GM23338 (cell line): ENCODE data around the gene ZSWIM1. TPM values are rescaled to one million over a fixed set of nuclear protein-coding genes. Genes with fewer than 3 reads are reported as not detected.
A peak's percentile ranks its signal among the peaks of the same experiment; 100 is the strongest.

Experiments used
- ATAC-seq: fragments of 200-7000 bp; cut with Tn5 transposase; 3 replicates; pipeline ENCODE4 v1.9.1; 2020
- DNase-seq: peaks from one replicate; pipeline ENCODE4 v3.0.0-alpha.2; 2015; ENCODE audit warnings: low spot score
- H2AFZ ChIP-seq: fragments of 200-600 bp; sonication (generic); 2 replicates; pipeline ENCODE4 v1.8.0; 2016; ENCODE audit warnings: antibody characterized with exemption, mild to moderate bottlenecking, moderate library complexity
- H3F3A ChIP-seq: fragments of 200-600 bp; sonication (generic); replicated peaks from 2 replicates; pipeline ENCODE4 v1.8.0; 2017; ENCODE audit warnings: antibody characterized with exemption, mixed run types, low read depth
- H3K27ac ChIP-seq: fragments of 200-600 bp; sonication (generic); 2 replicates; pipeline ENCODE4 v1.6.1; 2016; ENCODE audit warnings: low read depth
- H3K27me3 ChIP-seq: fragments of 200-600 bp; sonication (generic); 2 replicates; pipeline ENCODE4 v1.8.0; 2016; ENCODE audit warnings: mild to moderate bottlenecking, mixed run types, moderate library complexity; ENCODE audit not compliant: insufficient read depth
- H3K36me3 ChIP-seq: fragments of 200-600 bp; sonication (generic); 2 replicates; pipeline ENCODE4 v1.8.0; 2016; ENCODE audit warnings: mild to moderate bottlenecking; ENCODE audit not compliant: insufficient read depth
- H3K4me1 ChIP-seq: fragments of 200-600 bp; sonication (generic); 2 replicates; pipeline ENCODE4 v1.8.0; 2016; ENCODE audit warnings: mild to moderate bottlenecking, moderate library complexity; ENCODE audit not compliant: insufficient read depth
- H3K4me2 ChIP-seq: fragments of 200-600 bp; sonication (generic); 2 replicates; pipeline ENCODE4 v1.7.1; 2017; ENCODE audit warnings: mixed run types
- H3K4me3 ChIP-seq: fragments of 200-600 bp; sonication (generic); 2 replicates; pipeline ENCODE4 v1.6.1; 2016; ENCODE audit warnings: mixed run types
- H3K79me2 ChIP-seq: fragments of 200-600 bp; sonication (generic); replicated peaks from 2 replicates; pipeline ENCODE4 v1.8.0; 2017; ENCODE audit warnings: mild to moderate bottlenecking; ENCODE audit not compliant: insufficient read depth
- H3K9me2 ChIP-seq: fragments of 200-600 bp; sonication (generic); 2 replicates; pipeline ENCODE4 v1.8.0; 2017; ENCODE audit not compliant: insufficient read depth
- H4K20me1 ChIP-seq: fragments of 200-600 bp; sonication (generic); replicated peaks from 2 replicates; pipeline ENCODE4 v1.8.0; 2017; ENCODE audit warnings: mild to moderate bottlenecking; ENCODE audit not compliant: insufficient read depth
- H3K27ac Mint-ChIP-seq: 2 replicates; pipeline ENCODE4 v1.8.0; 2020; ENCODE audit warnings: inconsistent platforms, mild to moderate bottlenecking, moderate library complexity, mixed read lengths
- H3K27me3 Mint-ChIP-seq: 3 replicates; pipeline ENCODE4 v1.8.0; 2022; ENCODE audit warnings: low read depth, mild to moderate bottlenecking, moderate library complexity, mixed read lengths, inconsistent platforms; ENCODE audit not compliant: insufficient read depth, poor library complexity
- H3K36me3 Mint-ChIP-seq: 3 replicates; pipeline ENCODE4 v1.8.0; 2021; ENCODE audit warnings: low read depth, mild to moderate bottlenecking, inconsistent platforms, moderate library complexity, mixed read lengths
- H3K4me1 Mint-ChIP-seq: 3 replicates; pipeline ENCODE4 v1.8.0; 2020; ENCODE audit warnings: mild to moderate bottlenecking, inconsistent platforms, mixed read lengths
- H3K4me3 Mint-ChIP-seq: 3 replicates; pipeline ENCODE4 v1.8.0; 2021; ENCODE audit warnings: moderate library complexity, mild to moderate bottlenecking, inconsistent platforms, mixed read lengths
- H3K9me3 Mint-ChIP-seq: 3 replicates; pipeline ENCODE4 v1.8.0; 2020; ENCODE audit warnings: moderate library complexity, mild to moderate bottlenecking, inconsistent platforms, mixed read lengths
- CREB1 ChIP-seq: fragments of 250-450 bp; sonication (Bioruptor Pico); IDR thresholded peaks from 2 replicates; pipeline ENCODE4 v1.5.0; 2020; ENCODE audit warnings: low read depth, mild to moderate bottlenecking, moderate library complexity
- EZH2 ChIP-seq: fragments of 200-600 bp; sonication (generic); IDR thresholded peaks from one replicate; pipeline ENCODE4 v1.8.0; 2017; ENCODE audit warnings: antibody characterized with exemption, mild to moderate bottlenecking, low read depth; ENCODE audit not compliant: unreplicated experiment
- EZH2phosphoT487 ChIP-seq: fragments of 200-600 bp; sonication (generic); IDR thresholded peaks from one replicate; pipeline ENCODE4 v1.8.1; 2018; ENCODE audit warnings: antibody characterized with exemption; ENCODE audit not compliant: unreplicated experiment
- JUNB ChIP-seq: IDR thresholded peaks from one replicate; pipeline ENCODE4 v1.6.1; 2016; ENCODE audit warnings: antibody characterized with exemption; ENCODE audit not compliant: unreplicated experiment
- NANOG ChIP-seq: IDR thresholded peaks from 2 replicates; pipeline ENCODE4 v1.6.1; 2016; ENCODE audit warnings: antibody characterized with exemption, borderline replicate concordance
- POLR2AphosphoS5 ChIP-seq: IDR thresholded peaks from 2 replicates; pipeline ENCODE4 v1.6.1; 2016; ENCODE audit warnings: antibody characterized with exemption, low read depth
- REST ChIP-seq: IDR thresholded peaks from one replicate; pipeline ENCODE4 v1.6.1; 2018; ENCODE audit warnings: antibody characterized with exemption; ENCODE audit not compliant: unreplicated experiment
- STAT1 ChIP-seq: IDR thresholded peaks from one replicate; pipeline ENCODE4 v1.6.1; 2016; ENCODE audit warnings: antibody characterized with exemption; ENCODE audit not compliant: unreplicated experiment
- ZNF331 ChIP-seq: fragments of 250-450 bp; sonication (Bioruptor Pico); IDR thresholded peaks from 2 replicates; pipeline ENCODE4 v1.5.0; 2020; ENCODE audit warnings: low read depth, mild to moderate bottlenecking, moderate library complexity
- polyA plus RNA-seq: library from polyadenylated mRNA; unstranded; fragments of >200 nt; fragmentation: Nextera tagmentation; extraction: Ambion mirVana; gene quantifications from 2 replicates; pipeline ENCODE4 v1.2.1, GENCODE V29; 2016
- total RNA-seq: library from RNA; depleted of rRNA; stranded (reverse); fragments of >200 nt; shearing (Covaris generic); gene quantifications from 2 replicates; pipeline ENCODE4 v1.2.3, GENCODE V29; 2014

ZSWIM1 gene
- total and polyA plus RNA-seq, 2 experiments from 2014 or later, result 11.5 to 16.2 TPM

- Mint-ChIP-seq H3K4me3 (peak within 1 kb of the TSS; percentile 77), H3K4me1 (peaks cover 12% of the 10 kb centered on the region), H3K27me3 (peaks cover 16% of the 10 kb centered on the region), H3K36me3 (peaks cover 14% of the 10 kb centered on the region; the same call in 2 of the 3 replicates), H3K27ac (peak within 1 kb of the TSS; percentile 94), H3K9me3 (no peaks in the 10 kb centered on the region; the same call in 2 of the 3 replicates)
- Histone ChIP-seq H3K36me3 (no peaks in the 10 kb centered on the region), H3K9me2 (no peaks in the 10 kb centered on the region), H3F3A (peaks cover 15% of the 10 kb centered on the region), H3K27me3 (no peaks in the 10 kb centered on the region), H3K4me2 (peak within 1 kb of the TSS; percentile 85), H3K4me3 (peak within 1 kb of the TSS; percentile 82), H3K4me1 (peaks cover 20% of the 10 kb centered on the region; the same call in 1 of the 2 replicates), H4K20me1 (peaks cover 13% of the 10 kb centered on the region), H3K27ac (peak within 1 kb of the TSS; percentile 91), H3K79me2 (0 out of 2 replicates have a peak, but pooled peaks cover 3% of the 10 kb centered on the region), H2AFZ (peak within 1 kb of the TSS; percentile 93)
- TF ChIP-seq JUNB (no peak), CREB1 (CRISPR knock-in tag) (0 out of 2 replicates have a peak, but pooled peaks have one; percentile 45)
- ATAC-seq, result peak; percentile 95
- peak; percentile 93 for DNase-seq
Measured at GRCh38 chr20:45833030-45833882, 47.8 kb upstream of the ZSWIM1 start, which contains the start of gene SNX21. Gene SNX21, plus strand, starts transcription at chr20:45833799. Its CDS starts 121 bp downstream, at chr20:45833920.

- Histone ChIP-seq H4K20me1 (peaks cover 13% of the 10 kb centered on the region), H3K36me3 (no peaks in the 10 kb centered on the region), H3K9me2 (no peaks in the 10 kb centered on the region), H3K27ac (peak overlapping the region; percentile 91), H3K4me3 (peak overlapping the region; percentile 82), H2AFZ (peak overlapping the region; percentile 93; the same call in 1 of the 2 replicates), H3K4me2 (peak overlapping the region; percentile 85), H3K4me1 (peaks cover 20% of the 10 kb centered on the region; the same call in 1 of the 2 replicates), H3K27me3 (no peaks in the 10 kb centered on the region), H3K79me2 (0 out of 2 replicates have a peak, but pooled peaks cover 3% of the 10 kb centered on the region), H3F3A (peaks cover 15% of the 10 kb centered on the region)
- Mint-ChIP-seq H3K36me3 (peaks cover 14% of the 10 kb centered on the region; the same call in 2 of the 3 replicates), H3K27me3 (peaks cover 16% of the 10 kb centered on the region), H3K9me3 (no peaks in the 10 kb centered on the region; the same call in 2 of the 3 replicates), H3K27ac (no peak overlapping the region), H3K4me3 (peak overlapping the region; percentile 77), H3K4me1 (peaks cover 12% of the 10 kb centered on the region)
- peak; percentile 84 for DNase-seq
- ATAC-seq, result peak; percentile 88
- TF ChIP-seq REST (no peak), POLR2AphosphoS5 (peak; percentile 79), EZH2phosphoT487 (no peak), EZH2 (no peak), ZNF331 (CRISPR knock-in tag) (no peak), NANOG (no peak), STAT1 (no peak)
Measured at GRCh38 chr20:45833883-45834796, 46.9 kb upstream of the ZSWIM1 start.
